ENCODE measurements around the gene TFR2.

Gene TFR2

DNA sequence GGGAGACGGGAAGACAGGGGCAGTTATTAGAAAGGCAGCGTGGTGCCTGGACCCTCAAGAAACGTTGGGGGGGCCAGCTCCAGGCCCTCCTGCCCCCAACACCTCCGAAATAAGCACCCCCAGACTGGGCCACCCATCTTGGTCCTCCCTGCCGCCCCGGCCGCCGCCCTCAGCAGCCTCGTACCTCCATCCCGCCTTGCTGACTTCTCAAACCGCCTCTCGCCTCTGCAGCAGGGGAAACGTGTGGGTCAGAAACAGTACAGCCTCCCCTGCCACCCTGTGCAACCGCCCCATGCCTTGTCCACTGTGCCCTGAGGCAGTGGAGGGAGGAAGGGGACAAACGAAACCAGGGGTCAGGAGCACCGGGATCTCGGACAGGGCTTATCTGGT, 45.5 kb upstream of the TFR2 start:
- no peaks in the 10 kb centered on the region for H3K9me3 ChIP-seq
- peaks cover 26% of the 10 kb centered on the region for H3K4me1 ChIP-seq
- DNase-seq, result no peak
- peaks cover 85% of the 10 kb centered on the region for H3K36me3 ChIP-seq
- TF ChIP-seq, protein P1, sequence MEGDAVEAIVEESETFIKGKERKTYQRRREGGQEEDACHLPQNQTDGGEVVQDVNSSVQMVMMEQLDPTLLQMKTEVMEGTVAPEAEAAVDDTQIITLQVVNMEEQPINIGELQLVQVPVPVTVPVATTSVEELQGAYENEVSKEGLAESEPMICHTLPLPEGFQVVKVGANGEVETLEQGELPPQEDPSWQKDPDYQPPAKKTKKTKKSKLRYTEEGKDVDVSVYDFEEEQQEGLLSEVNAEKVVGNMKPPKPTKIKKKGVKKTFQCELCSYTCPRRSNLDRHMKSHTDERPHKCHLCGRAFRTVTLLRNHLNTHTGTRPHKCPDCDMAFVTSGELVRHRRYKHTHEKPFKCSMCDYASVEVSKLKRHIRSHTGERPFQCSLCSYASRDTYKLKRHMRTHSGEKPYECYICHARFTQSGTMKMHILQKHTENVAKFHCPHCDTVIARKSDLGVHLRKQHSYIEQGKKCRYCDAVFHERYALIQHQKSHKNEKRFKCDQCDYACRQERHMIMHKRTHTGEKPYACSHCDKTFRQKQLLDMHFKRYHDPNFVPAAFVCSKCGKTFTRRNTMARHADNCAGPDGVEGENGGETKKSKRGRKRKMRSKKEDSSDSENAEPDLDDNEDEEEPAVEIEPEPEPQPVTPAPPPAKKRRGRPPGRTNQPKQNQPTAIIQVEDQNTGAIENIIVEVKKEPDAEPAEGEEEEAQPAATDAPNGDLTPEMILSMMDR (IDR thresholded peaks at IDR 0.05; ENCODE audit: low read depth, low read length), result no peak
- no peak overlapping the region for H3K4me3 ChIP-seq (ENCODE audit: low read depth, low read length)
- no peaks in the 10 kb centered on the region for H3K27me3 ChIP-seq

DNA sequence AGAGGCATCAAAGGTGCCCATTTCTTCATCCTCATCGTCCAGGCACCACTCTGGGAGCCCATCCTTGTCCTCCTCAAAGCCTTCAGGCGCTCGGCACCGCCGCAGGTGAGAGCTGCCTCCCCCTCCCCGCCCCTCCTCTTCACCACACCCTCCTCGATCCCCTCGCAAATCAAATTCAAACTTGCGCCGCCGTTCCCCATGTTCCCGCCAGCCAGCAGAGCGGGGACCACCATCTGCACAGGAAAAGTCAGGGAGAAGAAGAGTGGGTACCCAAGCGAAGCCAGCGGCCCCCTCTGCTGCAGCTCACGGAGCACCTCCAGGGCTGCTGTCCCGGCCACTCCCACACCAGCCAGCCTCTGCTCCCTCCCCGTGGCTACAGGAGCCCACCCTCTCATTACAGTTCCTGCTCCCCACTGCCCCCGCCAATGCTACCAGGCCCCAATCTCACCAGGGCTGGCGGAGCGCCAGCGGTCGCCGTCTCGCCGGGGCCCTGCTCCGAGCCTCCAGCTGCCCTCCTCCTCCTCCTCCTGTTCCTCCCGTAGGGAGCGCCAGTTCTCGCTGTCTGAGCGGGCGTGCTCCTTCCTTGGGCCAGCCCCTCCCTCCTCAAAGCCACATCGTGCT, 45.0 kb upstream of the TFR2 start:
- peak; percentile 63 for DNase-seq
- H3K36me3 ChIP-seq, result peaks cover 89% of the 10 kb centered on the region
- no peak overlapping the region for H3K4me3 ChIP-seq (ENCODE audit: low read depth, low read length)
- H3K4me1 ChIP-seq, result peaks cover 24% of the 10 kb centered on the region
- H3K27me3 ChIP-seq, result no peaks in the 10 kb centered on the region
- TF ChIP-seq, protein P1 (IDR thresholded peaks at IDR 0.05; ENCODE audit: low read depth, low read length), result no peak
- H3K9me3 ChIP-seq, result no peaks in the 10 kb centered on the region

DNA sequence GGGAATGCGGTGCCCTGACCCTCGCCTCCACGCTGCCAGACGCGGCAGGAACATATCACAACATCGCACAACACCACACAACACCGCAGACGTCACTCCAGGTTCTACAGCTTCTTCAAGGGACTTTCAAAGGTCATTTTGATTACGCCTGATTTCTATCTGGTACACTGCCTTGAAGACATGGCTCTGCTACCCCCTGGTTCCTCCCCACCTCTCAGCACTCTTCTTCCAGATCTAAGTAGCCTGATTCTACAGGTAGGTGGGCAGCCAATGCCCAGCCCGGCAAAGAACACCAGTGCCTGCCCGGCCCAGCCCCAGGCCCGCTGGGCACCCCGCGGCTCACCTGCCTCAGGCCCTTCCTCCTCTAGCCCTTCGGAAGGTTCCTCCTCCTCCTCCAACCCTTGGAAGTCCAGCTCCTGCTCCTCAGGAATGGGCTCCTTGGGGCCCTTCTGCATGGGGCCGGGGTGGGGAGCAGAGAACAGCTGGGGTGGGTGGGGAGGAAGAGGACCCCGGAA, 44.3 kb upstream of the TFR2 start:
- Histone ChIP-seq H3K27me3 (no peaks in the 10 kb centered on the region), H3K36me3 (peaks cover 92% of the 10 kb centered on the region), H3K9me3 (no peaks in the 10 kb centered on the region), H3K4me3 (ENCODE audit: low read depth, low read length) (no peak overlapping the region), H3K4me1 (peaks cover 24% of the 10 kb centered on the region)
- TF ChIP-seq, protein P1 (IDR thresholded peaks at IDR 0.05; ENCODE audit: low read depth, low read length), result no peak
- no peak for DNase-seq

DNA sequence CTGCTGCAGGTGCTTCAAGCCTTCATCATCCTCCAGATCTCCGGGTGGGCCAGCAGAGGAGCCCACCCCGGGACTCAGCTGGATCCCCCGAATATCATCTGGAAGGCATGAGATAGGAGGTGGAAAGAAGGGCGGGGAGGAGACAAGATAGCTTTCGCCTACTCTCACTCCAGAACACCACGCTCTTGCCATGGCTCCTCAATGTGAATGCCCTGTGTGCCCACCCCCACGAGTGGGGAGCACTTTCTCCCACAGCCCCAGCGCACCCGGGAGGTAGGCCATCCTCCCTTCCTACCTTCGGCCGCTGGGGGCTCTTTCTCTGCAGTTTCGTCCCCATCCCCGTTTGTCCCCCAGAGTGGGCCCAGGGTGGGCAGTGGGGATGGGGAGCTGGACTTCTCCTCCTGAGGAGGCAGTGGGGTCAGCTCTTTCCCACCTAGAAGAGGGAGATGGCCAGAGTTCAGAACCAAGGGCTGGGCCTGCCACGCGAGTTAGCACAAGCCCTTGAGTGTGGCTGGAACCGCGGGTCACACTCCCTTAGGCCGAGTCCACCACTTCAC, 43.8 kb upstream of the TFR2 start:
- DNase-seq, result no peak
- TF ChIP-seq, protein P1 (IDR thresholded peaks at IDR 0.05; ENCODE audit: low read depth, low read length), result no peak
- Histone ChIP-seq H3K9me3 (no peaks in the 10 kb centered on the region), H3K4me3 (ENCODE audit: low read depth, low read length) (no peak overlapping the region), H3K27me3 (no peaks in the 10 kb centered on the region), H3K4me1 (peaks cover 21% of the 10 kb centered on the region), H3K36me3 (peaks cover 94% of the 10 kb centered on the region)

DNA sequence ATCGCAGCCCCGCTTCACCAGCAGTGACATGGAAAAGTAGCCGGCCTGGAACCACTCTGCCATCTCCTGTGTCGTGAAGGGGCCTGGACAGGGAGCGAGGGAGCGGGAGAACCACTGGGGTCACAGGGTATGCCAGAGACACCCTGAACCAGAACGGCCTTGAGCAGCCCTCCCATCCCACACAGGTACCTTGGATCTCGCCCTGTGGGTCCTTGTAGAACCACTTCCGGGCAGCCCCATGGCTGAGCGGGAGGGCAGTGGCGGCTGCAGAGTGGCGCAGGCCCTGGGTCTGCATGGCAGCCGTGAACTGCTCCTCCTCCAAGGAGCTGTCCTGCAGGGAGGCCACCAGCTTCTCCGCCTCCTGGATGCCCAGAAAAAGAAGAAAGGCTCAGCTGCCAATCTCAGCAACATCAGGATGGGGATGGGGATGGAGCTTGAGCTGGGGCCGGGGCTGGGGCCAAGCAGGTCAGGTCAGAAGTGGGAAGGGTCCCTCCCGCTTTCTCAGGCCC, 43.2 kb upstream of the TFR2 start:
- H3K9me3 ChIP-seq, result no peaks in the 10 kb centered on the region
- H3K36me3 ChIP-seq, result peaks cover 91% of the 10 kb centered on the region
- peak; percentile 14 for DNase-seq
- no peak overlapping the region for H3K4me3 ChIP-seq (ENCODE audit: low read depth, low read length)
- TF ChIP-seq, protein P1 (IDR thresholded peaks at IDR 0.05; ENCODE audit: low read depth, low read length), result no peak
- H3K27me3 ChIP-seq, result no peaks in the 10 kb centered on the region
- peaks cover 15% of the 10 kb centered on the region for H3K4me1 ChIP-seq

Data from BE2C (cell line).